Astrocyte (in vitro differentiated cells and primary cell): Measurements from ENCODE around the gene MS4A18. TPM values are rescaled to one million over a fixed set of nuclear protein-coding genes. Genes with fewer than 3 reads are reported as not detected.
A peak's percentile ranks its signal among the peaks of the same experiment; 100 is the strongest.

ENCODE experiments used
- DNase-seq: peaks from one replicate; pipeline ENCODE4 v3.0.0-alpha.2; 2010; ENCODE audit warnings: low read depth
- FAIRE-seq: peaks from 2 replicates; lab custom pipeline; 2011; peaks lifted over from hg19 to GRCh38; lab: Jason Lieb, UNC
- H2AFZ ChIP-seq: 2 replicates; pipeline ENCODE4 v1.6.0; 2012; ENCODE audit warnings: low read depth, low read length, inconsistent platforms
- H3K27ac ChIP-seq: 2 replicates; pipeline ENCODE4 v1.5.1; 2011; ENCODE audit warnings: low read depth, low read length, inconsistent platforms
- H3K27me3 ChIP-seq: 2 replicates; pipeline ENCODE4 v1.6.0; 2011; ENCODE audit warnings: low read length, inconsistent platforms; ENCODE audit not compliant: insufficient read depth
- H3K36me3 ChIP-seq: 2 replicates; pipeline ENCODE4 v1.5.1; 2011; ENCODE audit warnings: low read length, inconsistent platforms; ENCODE audit not compliant: insufficient read depth
- H3K4me1 ChIP-seq: 2 replicates; pipeline ENCODE4 v1.5.1; 2011; ENCODE audit warnings: low read length, inconsistent platforms; ENCODE audit not compliant: insufficient read depth
- H3K4me2 ChIP-seq: 2 replicates; pipeline ENCODE4 v1.6.0; 2012; ENCODE audit warnings: low read length, inconsistent platforms
- H3K4me3 ChIP-seq: 2 replicates; pipeline ENCODE4 v1.5.1; 2011; ENCODE audit warnings: low read depth, mild to moderate bottlenecking, low read length, inconsistent platforms; ENCODE audit not compliant: insufficient read depth
- H3K79me2 ChIP-seq: 2 replicates; pipeline ENCODE4 v1.6.0; 2012; ENCODE audit warnings: mild to moderate bottlenecking, low read length, inconsistent platforms; ENCODE audit not compliant: insufficient read depth
- H3K9ac ChIP-seq: 2 replicates; pipeline ENCODE4 v1.6.0; 2012; ENCODE audit warnings: mild to moderate bottlenecking, low read length, inconsistent platforms
- H3K9me3 ChIP-seq: 2 replicates; pipeline ENCODE4 v1.5.1; 2012; ENCODE audit warnings: low read depth, mild to moderate bottlenecking, low read length, inconsistent platforms; ENCODE audit not compliant: insufficient read depth
- H4K20me1 ChIP-seq: 2 replicates; pipeline ENCODE4 v1.6.0; 2012; ENCODE audit warnings: low read length, inconsistent platforms; ENCODE audit not compliant: insufficient read depth
- H3K27ac Mint-ChIP-seq: one replicate; pipeline ENCODE4 v1.8.0; 2021; ENCODE audit warnings: mild to moderate bottlenecking, mixed read lengths; ENCODE audit not compliant: unreplicated experiment
- H3K27me3 Mint-ChIP-seq: one replicate; pipeline ENCODE4 v1.8.0; 2021; ENCODE audit warnings: low read depth, mixed read lengths; ENCODE audit not compliant: unreplicated experiment
- H3K36me3 Mint-ChIP-seq: one replicate; pipeline ENCODE4 v1.8.0; 2021; ENCODE audit warnings: low read depth, mixed read lengths; ENCODE audit not compliant: unreplicated experiment
- H3K4me1 Mint-ChIP-seq: one replicate; pipeline ENCODE4 v1.8.0; 2021; ENCODE audit warnings: low read depth, mixed read lengths; ENCODE audit not compliant: unreplicated experiment
- H3K4me3 Mint-ChIP-seq: one replicate; pipeline ENCODE4 v1.8.0; 2021; ENCODE audit warnings: mild to moderate bottlenecking, moderate library complexity, mixed read lengths; ENCODE audit not compliant: unreplicated experiment
- H3K9me3 Mint-ChIP-seq: one replicate; pipeline ENCODE4 v1.8.0; 2021; ENCODE audit warnings: mild to moderate bottlenecking, mixed read lengths; ENCODE audit not compliant: unreplicated experiment
- EZH2 ChIP-seq: IDR thresholded peaks from 2 replicates; pipeline ENCODE4 v1.6.1; 2012; ENCODE audit warnings: mild to moderate bottlenecking, low read length, inconsistent platforms; ENCODE audit not compliant: insufficient read depth
- total RNA-seq: library from RNA; stranded (reverse); gene quantifications from 2 replicates; pipeline ENCODE4 v1.2.1, GENCODE V29; 2021
- TF ChIP-seq, protein P1 (sequence below): IDR thresholded peaks from 2 replicates; pipeline ENCODE4 v1.5.1; 2011; ENCODE audit warnings: low read depth, mild to moderate bottlenecking, inconsistent platforms, low read length, moderate library complexity; ENCODE audit not compliant: insufficient read depth

MS4A18 gene
- total RNA-seq, 1 donor from 2014 or later: not detected

DNA sequence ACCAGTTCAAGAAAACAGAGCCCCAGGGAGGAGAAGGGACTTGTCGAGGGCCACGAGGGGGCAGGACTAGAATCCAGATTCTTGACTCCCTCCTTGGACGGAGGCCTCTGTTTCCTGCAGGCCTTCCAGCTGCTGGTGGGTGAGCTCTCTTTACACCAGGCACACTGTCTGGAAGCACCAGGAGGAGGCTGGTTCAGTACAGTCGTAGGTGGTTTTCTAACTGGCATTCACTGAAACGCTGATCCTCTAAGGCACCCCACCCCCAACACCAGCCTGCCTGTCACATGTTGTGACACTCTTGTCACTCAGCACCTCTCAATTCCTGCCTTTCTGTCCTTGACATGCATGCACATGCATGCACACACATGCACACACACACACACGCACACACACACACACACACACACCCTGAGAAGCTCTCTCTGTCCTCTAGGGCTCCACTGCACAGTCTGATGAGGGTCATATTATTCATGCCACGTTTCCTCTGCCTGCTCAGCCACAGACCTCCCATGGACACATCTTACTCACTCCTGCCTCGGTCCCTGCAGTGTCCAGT lies 61.4 kb downstream of the MS4A18 start:
- DNase-seq (peak; percentile 18), FAIRE-seq (no peak)
- H3K4me1 Mint-ChIP-seq: peaks cover 24% of the 10 kb centered on the region
- peak overlapping the region; percentile 30 for H2AFZ ChIP-seq
- no peaks in the 10 kb centered on the region for H3K36me3 ChIP-seq
- peaks cover 6% of the 10 kb centered on the region for H3K27me3 Mint-ChIP-seq
- no peak overlapping the region for H3K27ac ChIP-seq
- H3K4me2 ChIP-seq: peak overlapping the region; percentile 71
- TF ChIP-seq, protein P1, sequence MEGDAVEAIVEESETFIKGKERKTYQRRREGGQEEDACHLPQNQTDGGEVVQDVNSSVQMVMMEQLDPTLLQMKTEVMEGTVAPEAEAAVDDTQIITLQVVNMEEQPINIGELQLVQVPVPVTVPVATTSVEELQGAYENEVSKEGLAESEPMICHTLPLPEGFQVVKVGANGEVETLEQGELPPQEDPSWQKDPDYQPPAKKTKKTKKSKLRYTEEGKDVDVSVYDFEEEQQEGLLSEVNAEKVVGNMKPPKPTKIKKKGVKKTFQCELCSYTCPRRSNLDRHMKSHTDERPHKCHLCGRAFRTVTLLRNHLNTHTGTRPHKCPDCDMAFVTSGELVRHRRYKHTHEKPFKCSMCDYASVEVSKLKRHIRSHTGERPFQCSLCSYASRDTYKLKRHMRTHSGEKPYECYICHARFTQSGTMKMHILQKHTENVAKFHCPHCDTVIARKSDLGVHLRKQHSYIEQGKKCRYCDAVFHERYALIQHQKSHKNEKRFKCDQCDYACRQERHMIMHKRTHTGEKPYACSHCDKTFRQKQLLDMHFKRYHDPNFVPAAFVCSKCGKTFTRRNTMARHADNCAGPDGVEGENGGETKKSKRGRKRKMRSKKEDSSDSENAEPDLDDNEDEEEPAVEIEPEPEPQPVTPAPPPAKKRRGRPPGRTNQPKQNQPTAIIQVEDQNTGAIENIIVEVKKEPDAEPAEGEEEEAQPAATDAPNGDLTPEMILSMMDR: peak; percentile 5
- no peak for TF ChIP-seq EZH2
- H3K4me3 Mint-ChIP-seq: no peak overlapping the region
- H3K79me2 ChIP-seq: no peaks in the 10 kb centered on the region
- H3K27me3 ChIP-seq: peaks cover 3% of the 10 kb centered on the region
- H4K20me1 ChIP-seq: no peaks in the 10 kb centered on the region
- H3K4me3 ChIP-seq: no peak overlapping the region
- peak overlapping the region; percentile 35 for H3K9ac ChIP-seq
- H3K27ac Mint-ChIP-seq: peak overlapping the region; percentile 14
- peaks cover 19% of the 10 kb centered on the region for H3K4me1 ChIP-seq
- peaks cover 1% of the 10 kb centered on the region for H3K36me3 Mint-ChIP-seq
- peaks cover 9% of the 10 kb centered on the region for H3K9me3 Mint-ChIP-seq
- H3K9me3 ChIP-seq: no peaks in the 10 kb centered on the region

DNA sequence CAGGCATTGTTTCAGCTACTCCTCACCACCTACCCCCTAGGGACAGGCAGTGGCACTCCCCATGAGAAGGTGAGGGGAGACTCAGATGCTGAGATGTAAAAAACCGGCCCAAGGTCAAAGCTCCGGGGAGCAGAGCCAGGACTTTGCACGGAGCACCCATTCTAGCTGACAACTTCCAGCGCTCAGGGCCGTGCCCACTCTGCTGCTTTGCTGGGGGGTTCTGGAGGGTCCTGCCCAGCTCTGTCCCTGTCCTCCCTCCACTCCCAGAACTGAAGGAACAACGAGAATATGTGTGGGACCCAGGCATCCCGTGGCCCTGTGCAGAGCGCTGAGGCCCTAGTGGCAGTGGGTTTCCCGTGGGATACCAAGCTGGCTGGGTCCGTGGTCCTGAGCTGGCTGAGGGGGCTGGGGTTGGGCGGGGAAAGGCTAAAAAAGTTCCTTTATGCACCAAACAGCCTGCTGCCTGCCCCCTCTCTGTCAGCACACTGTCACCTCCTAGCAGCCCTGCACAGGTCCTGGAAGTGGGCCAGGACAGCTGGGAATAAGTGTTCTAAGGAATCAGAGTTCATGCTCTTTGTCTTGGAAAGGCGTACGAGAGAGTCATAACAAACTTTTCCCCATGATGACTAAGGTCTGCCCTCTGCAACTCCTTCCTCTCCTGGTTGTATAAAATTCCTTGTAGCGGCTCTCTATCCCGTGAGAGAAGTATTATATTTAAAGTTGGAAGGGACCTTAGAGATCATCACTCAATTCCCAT lies 62.5 kb downstream of the MS4A18 start:
- H3K36me3 ChIP-seq: no peaks in the 10 kb centered on the region
- DNase-seq: peak; percentile 59
- Mint-ChIP-seq H3K9me3 (peaks cover 12% of the 10 kb centered on the region), H3K4me1 (peaks cover 24% of the 10 kb centered on the region), H3K4me3 (no peak overlapping the region), H3K36me3 (peaks cover 1% of the 10 kb centered on the region), H3K27me3 (peaks cover 10% of the 10 kb centered on the region), H3K27ac (peak overlapping the region; percentile 47)
- H3K27me3 ChIP-seq: no peaks in the 10 kb centered on the region
- H3K4me2 ChIP-seq: peak overlapping the region; percentile 71
- H3K4me3 ChIP-seq: no peak overlapping the region
- peaks cover 19% of the 10 kb centered on the region for H3K4me1 ChIP-seq
- H4K20me1 ChIP-seq: no peaks in the 10 kb centered on the region
- peak overlapping the region; percentile 50 for H3K27ac ChIP-seq
- peak overlapping the region; percentile 47 for H3K9ac ChIP-seq
- H3K79me2 ChIP-seq: no peaks in the 10 kb centered on the region
- H2AFZ ChIP-seq: peak overlapping the region; percentile 8
- H3K9me3 ChIP-seq: peaks cover 8% of the 10 kb centered on the region
- FAIRE-seq: no peak
- TF ChIP-seq, protein P1: no peak
- TF ChIP-seq EZH2: no peak
